GM19035 (cell line): ENCODE measurements around the gene RPS15A.
"Not testable (repeated sequence)": the region's sequence is repeated elsewhere in the genome, so short reads cannot be mapped to it uniquely, and the experiment has no call there.

Experiments
- ATAC-seq: cut with Tn5 transposase; IDR thresholded peaks from one replicate; pipeline ENCODE4 v1.9.1; 2021; ENCODE audit not compliant: unreplicated experiment

RPS15A gene

GRCh38 chr16:18757960-18758660, 32.0 kb downstream of the RPS15A start:
- ATAC-seq, result not testable (repeated sequence)

DNA sequence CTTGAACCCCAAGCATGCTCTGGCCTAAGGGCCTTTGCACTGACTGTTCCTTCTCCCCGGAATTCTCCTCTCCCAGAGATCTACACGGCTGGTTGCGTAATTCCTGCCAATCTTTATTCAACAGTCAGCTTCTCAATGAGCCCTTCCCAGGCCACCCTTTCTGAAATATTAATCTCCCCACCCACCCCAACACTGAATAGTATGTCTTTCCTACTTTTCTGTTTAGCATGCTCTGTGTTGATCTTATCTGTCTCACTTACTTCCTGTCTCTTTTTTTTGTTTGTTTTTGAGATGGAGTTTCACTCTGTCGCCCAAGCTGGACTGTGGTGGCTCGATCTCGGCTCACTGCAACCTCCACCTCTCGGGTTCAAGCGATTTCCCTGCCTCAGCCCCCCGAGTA, 33.5 kb downstream of the RPS15A start:
- ATAC-seq, result not testable (repeated sequence)

DNA sequence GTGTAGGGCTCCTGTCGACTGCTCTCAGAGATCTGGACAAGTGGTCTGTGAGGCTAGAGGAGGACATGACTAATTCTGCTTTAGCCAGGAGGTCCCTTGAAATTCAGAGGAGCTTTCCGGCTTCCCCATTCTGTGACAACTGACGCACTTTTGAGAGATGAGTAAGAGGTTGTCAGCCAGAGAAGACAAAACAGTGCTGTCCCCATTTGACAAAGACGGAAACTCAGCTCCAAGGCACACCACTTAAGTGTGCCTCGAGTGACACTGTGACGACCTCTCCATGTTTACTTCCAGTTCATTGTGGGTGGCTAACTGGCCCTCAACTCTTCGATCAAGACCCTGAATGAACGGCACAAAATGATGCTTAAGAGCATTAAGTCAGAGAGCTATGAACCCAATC, 47.3 kb downstream of the RPS15A start:
- ATAC-seq, result not testable (repeated sequence)

DNA sequence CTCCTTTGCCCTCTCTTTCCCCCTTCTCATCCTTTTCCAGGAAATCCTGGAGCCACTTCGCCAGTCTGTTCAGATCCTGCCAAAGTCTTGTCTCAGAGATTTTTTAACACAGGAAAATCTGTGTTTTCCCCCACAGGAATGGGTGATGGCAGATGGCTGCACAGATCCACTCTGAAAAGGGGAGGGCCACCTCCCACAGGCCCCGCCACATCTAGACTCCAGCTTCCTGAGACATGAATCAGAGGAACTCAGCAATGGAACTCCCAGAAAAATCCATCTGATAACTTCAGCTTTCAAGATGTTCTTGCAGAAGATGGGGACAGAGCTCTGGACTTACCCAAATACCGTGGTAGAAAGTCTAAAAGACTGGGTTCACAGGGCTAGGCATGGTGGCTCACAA, 50.1 kb downstream of the RPS15A start:
- ATAC-seq, result not testable (repeated sequence)

DNA sequence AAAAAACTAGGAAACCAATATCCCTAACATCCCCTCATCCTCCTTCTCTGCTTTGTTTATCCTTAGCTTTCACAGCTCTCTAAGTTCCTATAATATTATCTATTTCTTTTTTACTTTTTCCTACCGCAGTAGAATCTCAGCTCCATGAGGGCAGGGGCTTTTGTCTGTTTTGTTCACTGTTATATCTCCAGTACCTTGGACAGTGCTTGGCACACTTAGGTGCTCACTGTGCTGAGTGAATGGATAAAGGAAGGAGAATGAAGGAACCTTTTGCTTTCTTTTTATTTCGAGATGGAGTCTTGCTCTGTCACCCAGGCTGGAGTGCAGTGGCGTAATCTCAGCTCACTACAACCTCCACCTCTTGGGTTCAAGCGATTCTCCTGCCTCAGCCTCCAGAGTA, 51.4 kb downstream of the RPS15A start:
- ATAC-seq, result not testable (repeated sequence)

DNA sequence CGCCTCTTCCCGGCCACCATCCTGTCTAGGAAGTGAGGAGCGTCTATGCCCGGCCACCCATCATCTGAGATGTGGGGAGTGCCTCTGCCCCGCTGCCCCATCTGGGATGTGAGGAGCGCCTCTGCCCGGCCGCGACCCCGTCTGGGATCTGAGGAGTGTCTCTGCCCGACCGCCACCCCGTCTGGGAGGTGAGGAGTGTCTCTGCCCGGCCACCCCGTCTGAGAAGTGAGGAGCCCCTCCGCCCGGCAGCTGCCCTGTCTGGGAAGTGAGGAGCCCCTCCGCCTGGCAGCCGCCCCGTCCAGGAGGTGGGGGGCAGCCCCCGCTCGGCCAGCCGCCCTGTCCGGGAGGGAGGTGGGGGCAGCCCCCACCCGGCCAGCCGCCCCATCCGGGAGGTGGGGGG, 55.9 kb downstream of the RPS15A start:
- ATAC-seq, result not testable (repeated sequence)
